HepG2 (cell line): ENCODE measurements around the gene SUSD6. TPM values are rescaled to one million over a fixed set of nuclear protein-coding genes. Genes with fewer than 3 reads are reported as not detected.

Source experiments
- ATAC-seq: fragments of 200-7000 bp; cut with Tn5 transposase; 3 replicates; pipeline ENCODE4 v1.9.1; 2020; ENCODE audit warnings: mild to moderate bottlenecking, moderate library complexity
- BruUV-seq: library from RNA; stranded (reverse); fragments of 400-500 nt; replicated peaks from 2 replicates; lab custom pipeline; 2021; lab: Mats Ljungman, UMichigan
- CTCF ChIA-PET: fragments of 300-600 bp; formaldehyde crosslinking; extraction: SDS; loops from one replicate; lab custom pipeline; 2021; ENCODE audit warnings: low total read pairs, inconsistent platforms, low intra/inter-chr PET ratio; lab: Yijun Ruan, JAX
- POLR2A ChIA-PET: fragments of 350-600 bp; sonication (Branson Sonifier 250); formaldehyde crosslinking; loops from one replicate; lab custom pipeline; 2020; ENCODE audit warnings: antibody characterized with exemption, inconsistent platforms; lab: Yijun Ruan, JAX
- DNase-seq: peaks from one replicate; pipeline ENCODE4 v3.0.0-alpha.2; 2015; ENCODE audit warnings: low spot score
- FAIRE-seq: peaks from 3 replicates; lab custom pipeline; 2011; peaks lifted over from hg19 to GRCh38; lab: Jason Lieb, UNC
- H2AFZ ChIP-seq: one replicate; pipeline ENCODE4 v1.6.1; 2011; ENCODE audit warnings: low read length, inconsistent platforms
- H3K27ac ChIP-seq: fragments of 300-600 bp; 3 replicates; pipeline ENCODE4 v1.8.0; 2011; ENCODE audit warnings: mixed run types, mild to moderate bottlenecking, mixed read lengths, low read length, inconsistent platforms; ENCODE audit not compliant: insufficient read depth; ENCODE audit errors: extremely low read length
- H3K27me3 ChIP-seq, 2 experiments: fragments of 200-600 bp in 1 of 2; 2 replicates in 1 of 2; 3 replicates in 1 of 2; pipeline versions ENCODE4 v1.6.0 to v1.8.0; 2011; ENCODE audit warnings: low read length in 2 of 2, mild to moderate bottlenecking in 2 of 2, moderate library complexity in 2 of 2, inconsistent platforms in 1 of 2; ENCODE audit not compliant: insufficient read depth in 2 of 2, control insufficient read depth in 1 of 2
- H3K36me3 ChIP-seq, 2 experiments: fragments of 200-600 bp in 1 of 2; replicated peaks in 1 of 2; 2 replicates in 1 of 2; 3 replicates in 1 of 2; pipeline versions ENCODE4 v1.5.1 to v1.8.0; 2011; ENCODE audit warnings: low read length in 2 of 2, inconsistent platforms in 1 of 2; ENCODE audit not compliant: insufficient read depth in 2 of 2, control insufficient read depth in 1 of 2
- H3K4me1 ChIP-seq: 2 replicates; pipeline ENCODE4 v1.5.1; 2012; ENCODE audit warnings: low read length, inconsistent platforms; ENCODE audit not compliant: insufficient read depth
- H3K4me2 ChIP-seq: 2 replicates; pipeline ENCODE4 v1.6.0; 2011; ENCODE audit warnings: low read depth, low read length, inconsistent platforms
- H3K4me3 ChIP-seq, 3 experiments: fragments of 200-600 bp in 1 of 3; sonication (generic), shearing (Covaris generic) in 1 of 3; replicated peaks in 1 of 3; 2 replicates each; pipeline ENCODE4 v1.5.1; 2011 to 2016; ENCODE audit warnings: low read length in 3 of 3, inconsistent platforms in 2 of 3, low read depth in 2 of 3, mild to moderate bottlenecking in 2 of 3, control low read depth in 1 of 3, mixed read lengths in 1 of 3; ENCODE audit not compliant: insufficient read depth in 1 of 3
- H3K79me2 ChIP-seq: one replicate; pipeline ENCODE4 v1.6.1; 2011; ENCODE audit warnings: low read length, inconsistent platforms; ENCODE audit not compliant: insufficient read depth
- H3K9ac ChIP-seq: 2 replicates; pipeline ENCODE4 v1.6.0; 2011; ENCODE audit warnings: mild to moderate bottlenecking, low read depth, low read length, inconsistent platforms; ENCODE audit not compliant: insufficient read depth
- H3K9me3 ChIP-seq: 2 replicates; pipeline ENCODE4 v1.5.1; 2012; ENCODE audit warnings: mild to moderate bottlenecking, low read length
- H4K20me1 ChIP-seq: 2 replicates; pipeline ENCODE4 v1.6.0; 2011; ENCODE audit warnings: inconsistent platforms, mild to moderate bottlenecking, low read length, moderate library complexity; ENCODE audit not compliant: insufficient read depth
- CENPX ChIP-seq: sonication (generic); formaldehyde crosslinking; IDR thresholded peaks from 2 replicates; pipeline ENCODE4 v1.9.0; 2021; ENCODE audit warnings: mild to moderate bottlenecking, missing genetic modification reagents, moderate library complexity
- DRAP1 ChIP-seq: IDR thresholded peaks from 2 replicates; pipeline ENCODE4 v1.6.1; 2016; ENCODE audit warnings: missing genetic modification reagents, missing compliant biosample characterization
- GATA4 ChIP-seq: sonication (generic); IDR thresholded peaks from 2 replicates; pipeline ENCODE4 v1.6.1; 2016; ENCODE audit warnings: antibody characterized with exemption, low read depth, borderline replicate concordance
- MAFF ChIP-seq: IDR thresholded peaks from 2 replicates; pipeline ENCODE4 v1.6.1; 2011; ENCODE audit warnings: low read depth, low read length, improper control_type of control experiment
- MAFK ChIP-seq, 2 experiments: IDR thresholded peaks in 1 of 2; conservative IDR thresholded peaks in 1 of 2; 2 replicates each; pipeline ENCODE4 v1.6.1; 2011; ENCODE audit warnings: improper control_type of control experiment in 2 of 2, low read length in 2 of 2
- MYC ChIP-seq: sonication (generic); formaldehyde crosslinking; IDR thresholded peaks from 2 replicates; pipeline ENCODE4 v1.9.0; 2021; ENCODE audit warnings: missing genetic modification reagents, borderline replicate concordance
- REPIN1 ChIP-seq: sonication (generic); formaldehyde crosslinking; IDR thresholded peaks from 2 replicates; pipeline ENCODE4 v1.8.0; 2022; ENCODE audit warnings: missing genetic modification reagents, low read depth, mild to moderate bottlenecking, borderline replicate concordance
- SALL1 ChIP-seq: sonication (generic); formaldehyde crosslinking; IDR thresholded peaks from 2 replicates; pipeline ENCODE4 v1.8.0; 2022; ENCODE audit warnings: mild to moderate bottlenecking, missing genetic modification reagents
- SMAD9 ChIP-seq: sonication (generic); formaldehyde crosslinking; IDR thresholded peaks from 2 replicates; pipeline ENCODE4 v1.5.1; 2020; ENCODE audit warnings: mild to moderate bottlenecking, missing genetic modification reagents
- SMYD3 ChIP-seq: sonication (generic); formaldehyde crosslinking; IDR thresholded peaks from 2 replicates; pipeline ENCODE4 v1.8.1; 2023; ENCODE audit warnings: mild to moderate bottlenecking, missing genetic modification reagents
- U2AF1 ChIP-seq: fragments of 200-400 bp; formaldehyde crosslinking; optimal IDR thresholded peaks from 2 replicates; pipeline ENCODE3; 2017; ENCODE audit warnings: mild to moderate bottlenecking, low read depth, low read length
- ZBTB7A ChIP-seq: sonication (generic); formaldehyde crosslinking; IDR thresholded peaks from 2 replicates; pipeline ENCODE4 v1.8.0; 2022; ENCODE audit warnings: mild to moderate bottlenecking, missing genetic modification reagents
- ZKSCAN5 ChIP-seq: sonication (generic); formaldehyde crosslinking; IDR thresholded peaks from 2 replicates; pipeline ENCODE4 v1.5.1; 2020; ENCODE audit warnings: mild to moderate bottlenecking, missing genetic modification reagents
- ZNF235 ChIP-seq: sonication (generic); formaldehyde crosslinking; IDR thresholded peaks from 2 replicates; pipeline ENCODE4 v1.8.1; 2023; ENCODE audit warnings: mild to moderate bottlenecking, missing genetic modification reagents, borderline replicate concordance
- ZNF619 ChIP-seq: sonication (generic); formaldehyde crosslinking; IDR thresholded peaks from 2 replicates; pipeline ENCODE4 v1.4.0; 2020; ENCODE audit warnings: mild to moderate bottlenecking, missing genetic modification reagents
- ZNF780A ChIP-seq: sonication (generic); formaldehyde crosslinking; IDR thresholded peaks from 2 replicates; pipeline ENCODE4 v1.8.0; 2022; ENCODE audit warnings: mild to moderate bottlenecking, missing genetic modification reagents, moderate library complexity
- ZNF816 ChIP-seq: sonication (generic); formaldehyde crosslinking; IDR thresholded peaks from 2 replicates; pipeline ENCODE4 v1.8.0; 2022; ENCODE audit warnings: missing genetic modification reagents, mild to moderate bottlenecking, borderline replicate concordance
- WGBS: methylation state at CpG from one replicate; pipeline ENCODE4 v1.1.6; 2017; ENCODE audit warnings: low lambda C conversion rate; 5-methylcytosine and 5-hydroxymethylcytosine counted together
- in situ Hi-C: cut with HindIII; loops from 2 replicates; pipeline ENCODE4 v1.10.0; 2017; ENCODE audit warnings: low pct_unique_long_range_greater_than_20kb; ENCODE audit not compliant: extremely low pct_ligation_motif_present
- intact Hi-C: fragments of 100-400 bp; cut with micrococcal nuclease; formaldehyde crosslinking; loops from one replicate; pipeline ENCODE4 v1.10.0; 2022; ENCODE audit not compliant: unreplicated experiment
- polyA plus RNA-seq, 8 experiments: library from polyadenylated mRNA; depleted of rRNA in 3 of 8; stranded (reverse) in 7 of 8; unstranded in 1 of 8; fragments of >200 nt; fragmentation: Illumina TruSeq in 4 of 8; extraction: Trizol in 4 of 8; gene quantifications; 2 replicates each; pipeline versions ENCODE4 v1.2.1 to v1.2.3, GENCODE V29; 2011 to 2016; ENCODE audit warnings: low read depth in 4 of 8, missing spikeins in 1 of 8, mixed read lengths in 1 of 8; ENCODE audit not compliant: insufficient read depth in 1 of 8
- total RNA-seq, 5 experiments: library from RNA; depleted of rRNA; stranded (reverse); fragments of >200 nt; fragmentation: Illumina TruSeq; extraction: Trizol; gene quantifications; 2 replicates each; pipeline ENCODE4 v1.2.3, GENCODE V29; 2016; ENCODE audit warnings: low read depth in 1 of 5
- TF ChIP-seq, protein P1 (sequence below): IDR thresholded peaks from 2 replicates; pipeline ENCODE4 v1.6.1; 2016; ENCODE audit warnings: low read depth, control low read depth
- TF ChIP-seq, protein P2 (sequence below): sonication (generic); formaldehyde crosslinking; IDR thresholded peaks from 2 replicates; pipeline ENCODE4 v1.5.1; 2020; ENCODE audit warnings: mild to moderate bottlenecking, missing genetic modification reagents, moderate library complexity
- TF ChIP-seq, protein P3 (sequence below): IDR thresholded peaks from 2 replicates; pipeline ENCODE4 v1.6.1; 2012; ENCODE audit warnings: low read length, improper control_type of control experiment

The SUSD6 gene
- total and polyA plus RNA-seq, 2 of the 13 experiments (the other 11 are each of a cell fraction or from before 2014, with no cell fraction given) = 7.2 to 7.4 TPM

DNA sequence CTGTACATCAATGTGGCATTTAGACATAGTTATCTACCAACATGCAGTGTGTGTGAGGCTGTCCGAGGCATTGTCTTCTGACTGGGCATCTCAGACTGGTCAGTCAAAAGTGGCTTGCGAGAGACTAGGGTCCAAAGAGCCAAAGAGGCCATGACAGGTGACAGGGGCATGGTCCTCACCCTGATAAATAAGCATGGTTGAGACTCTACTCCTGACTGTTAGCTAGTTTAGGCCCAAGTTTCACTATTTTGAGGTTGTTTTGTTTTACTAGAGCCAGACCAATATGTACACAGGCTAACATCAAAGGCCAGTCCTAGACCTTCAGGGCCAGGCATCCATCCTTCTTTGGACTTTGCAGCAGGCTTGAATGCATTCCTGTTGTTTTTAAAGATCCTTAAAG, 78.6 kb downstream of the SUSD6 start:
- intact Hi-C loops (loop anchor here (2.0 kb wide), 1 partner anchor 31 kb away; no protein-coding TSS in a partner anchor), in situ Hi-C loops (no loop called here)
- Histone ChIP-seq H3K4me1 (peaks cover 99% of the 10 kb centered on the region), H3K9me3 (no peaks in the 10 kb centered on the region), H3K4me3 (peak overlapping the region in 1 of 3 experiments; percentile 31; a peak in 2 of 6 replicates), H4K20me1 (no peaks in the 10 kb centered on the region), H3K9ac (peak overlapping the region; percentile 39), H3K27me3 (no peaks in the 10 kb centered on the region), H2AFZ (no peak overlapping the region), H3K36me3 (no peaks in the 10 kb centered on the region), H3K79me2 (peaks cover 2% of the 10 kb centered on the region), H3K27ac (peak overlapping the region; percentile 80), H3K4me2 (peak overlapping the region; percentile 54)
- FAIRE-seq = peak; percentile 95
- 13% methylated on average over 2 of the region's 2 CpGs for WGBS
- BruUV-seq = no TSS peak
- peak; percentile 72 for ATAC-seq
- POLR2A ChIA-PET = interaction anchor here (0.6 to 1.2 kb wide), 3 partner anchors 23 to 41 kb away, joined by 3 to 9 read pairs (median 5); no protein-coding TSS in a partner anchor
- CTCF ChIA-PET = no interaction called here
- DNase-seq = peak; percentile 84
- TF ChIP-seq DRAP1 (CRISPR knock-in tag) (peak; percentile 63), ZNF816 (CRISPR knock-in tag) (no peak), MYC (CRISPR knock-in tag) (peak; percentile 54), ZNF235 (no peak), CENPX (CRISPR knock-in tag) (no peak), ZKSCAN5 (CRISPR knock-in tag) (no peak), REPIN1 (0 out of 2 replicates have a peak, but pooled peaks have one; percentile 44), SMYD3 (CRISPR knock-in tag) (peak; percentile 77; the same call in 1 of the 2 replicates), ZNF780A (CRISPR knock-in tag) (no peak), U2AF1 (no peak), MAFK (conservative IDR thresholded peaks at IDR 0.05 in 1 of 2, IDR thresholded peaks at IDR 0.05 in 1 of 2; ENCODE audit: low read length in 2 of 2) (no peak; a peak in 1 of 4 replicates), ZNF619 (no peak), SMAD9 (CRISPR knock-in tag) (no peak), ZBTB7A (no peak), GATA4 (peak; percentile 32; the same call in 1 of the 2 replicates), MAFF (no peak), SALL1 (peak; percentile 81)
- TF ChIP-seq, protein P1, sequence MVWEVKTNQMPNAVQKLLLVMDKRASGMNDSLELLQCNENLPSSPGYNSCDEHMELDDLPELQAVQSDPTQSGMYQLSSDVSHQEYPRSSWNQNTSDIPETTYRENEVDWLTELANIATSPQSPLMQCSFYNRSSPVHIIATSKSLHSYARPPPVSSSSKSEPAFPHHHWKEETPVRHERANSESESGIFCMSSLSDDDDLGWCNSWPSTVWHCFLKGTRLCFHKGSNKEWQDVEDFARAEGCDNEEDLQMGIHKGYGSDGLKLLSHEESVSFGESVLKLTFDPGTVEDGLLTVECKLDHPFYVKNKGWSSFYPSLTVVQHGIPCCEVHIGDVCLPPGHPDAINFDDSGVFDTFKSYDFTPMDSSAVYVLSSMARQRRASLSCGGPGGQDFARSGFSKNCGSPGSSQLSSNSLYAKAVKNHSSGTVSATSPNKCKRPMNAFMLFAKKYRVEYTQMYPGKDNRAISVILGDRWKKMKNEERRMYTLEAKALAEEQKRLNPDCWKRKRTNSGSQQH (CRISPR knock-in tag) = no peak
- TF ChIP-seq, protein P2, sequence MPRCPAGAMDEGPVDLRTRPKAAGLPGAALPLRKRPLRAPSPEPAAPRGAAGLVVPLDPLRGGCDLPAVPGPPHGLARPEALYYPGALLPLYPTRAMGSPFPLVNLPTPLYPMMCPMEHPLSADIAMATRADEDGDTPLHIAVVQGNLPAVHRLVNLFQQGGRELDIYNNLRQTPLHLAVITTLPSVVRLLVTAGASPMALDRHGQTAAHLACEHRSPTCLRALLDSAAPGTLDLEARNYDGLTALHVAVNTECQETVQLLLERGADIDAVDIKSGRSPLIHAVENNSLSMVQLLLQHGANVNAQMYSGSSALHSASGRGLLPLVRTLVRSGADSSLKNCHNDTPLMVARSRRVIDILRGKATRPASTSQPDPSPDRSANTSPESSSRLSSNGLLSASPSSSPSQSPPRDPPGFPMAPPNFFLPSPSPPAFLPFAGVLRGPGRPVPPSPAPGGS (CRISPR knock-in tag) = no peak
- TF ChIP-seq, protein P3, sequence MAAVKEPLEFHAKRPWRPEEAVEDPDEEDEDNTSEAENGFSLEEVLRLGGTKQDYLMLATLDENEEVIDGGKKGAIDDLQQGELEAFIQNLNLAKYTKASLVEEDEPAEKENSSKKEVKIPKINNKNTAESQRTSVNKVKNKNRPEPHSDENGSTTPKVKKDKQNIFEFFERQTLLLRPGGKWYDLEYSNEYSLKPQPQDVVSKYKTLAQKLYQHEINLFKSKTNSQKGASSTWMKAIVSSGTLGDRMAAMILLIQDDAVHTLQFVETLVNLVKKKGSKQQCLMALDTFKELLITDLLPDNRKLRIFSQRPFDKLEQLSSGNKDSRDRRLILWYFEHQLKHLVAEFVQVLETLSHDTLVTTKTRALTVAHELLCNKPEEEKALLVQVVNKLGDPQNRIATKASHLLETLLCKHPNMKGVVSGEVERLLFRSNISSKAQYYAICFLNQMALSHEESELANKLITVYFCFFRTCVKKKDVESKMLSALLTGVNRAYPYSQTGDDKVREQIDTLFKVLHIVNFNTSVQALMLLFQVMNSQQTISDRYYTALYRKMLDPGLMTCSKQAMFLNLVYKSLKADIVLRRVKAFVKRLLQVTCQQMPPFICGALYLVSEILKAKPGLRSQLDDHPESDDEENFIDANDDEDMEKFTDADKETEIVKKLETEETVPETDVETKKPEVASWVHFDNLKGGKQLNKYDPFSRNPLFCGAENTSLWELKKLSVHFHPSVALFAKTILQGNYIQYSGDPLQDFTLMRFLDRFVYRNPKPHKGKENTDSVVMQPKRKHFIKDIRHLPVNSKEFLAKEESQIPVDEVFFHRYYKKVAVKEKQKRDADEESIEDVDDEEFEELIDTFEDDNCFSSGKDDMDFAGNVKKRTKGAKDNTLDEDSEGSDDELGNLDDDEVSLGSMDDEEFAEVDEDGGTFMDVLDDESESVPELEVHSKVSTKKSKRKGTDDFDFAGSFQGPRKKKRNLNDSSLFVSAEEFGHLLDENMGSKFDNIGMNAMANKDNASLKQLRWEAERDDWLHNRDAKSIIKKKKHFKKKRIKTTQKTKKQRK = no peak
